HG03025 (cell line): ENCODE measurements around the gene BRD7.

ENCODE experiments used
- ATAC-seq: cut with Tn5 transposase; IDR thresholded peaks from one replicate; pipeline ENCODE4 v1.9.1; 2021; ENCODE audit warnings: mild to moderate bottlenecking, moderate library complexity; ENCODE audit not compliant: unreplicated experiment, low FRiP score

Gene BRD7

DNA sequence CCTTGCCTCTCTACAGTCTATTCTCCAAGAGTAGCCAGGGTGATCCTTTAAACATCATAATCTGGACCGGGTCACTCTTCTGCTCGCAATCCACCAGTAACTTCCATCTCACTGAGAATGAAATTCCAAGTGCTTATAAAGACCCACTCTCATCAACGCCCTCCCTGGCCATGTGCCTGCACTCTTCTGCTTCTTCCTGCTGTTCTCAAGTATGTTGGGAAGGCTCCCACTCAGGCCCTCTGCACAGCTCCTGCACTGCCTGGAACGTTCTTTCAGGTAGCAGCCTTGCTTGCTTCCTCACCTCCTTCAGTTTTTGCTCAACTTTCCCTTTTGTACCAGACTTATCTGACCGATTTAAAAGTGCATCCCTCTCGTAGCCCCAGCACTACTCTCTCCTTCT is 44.4 kb downstream of the BRD7 start:
- ATAC-seq: no peak

DNA sequence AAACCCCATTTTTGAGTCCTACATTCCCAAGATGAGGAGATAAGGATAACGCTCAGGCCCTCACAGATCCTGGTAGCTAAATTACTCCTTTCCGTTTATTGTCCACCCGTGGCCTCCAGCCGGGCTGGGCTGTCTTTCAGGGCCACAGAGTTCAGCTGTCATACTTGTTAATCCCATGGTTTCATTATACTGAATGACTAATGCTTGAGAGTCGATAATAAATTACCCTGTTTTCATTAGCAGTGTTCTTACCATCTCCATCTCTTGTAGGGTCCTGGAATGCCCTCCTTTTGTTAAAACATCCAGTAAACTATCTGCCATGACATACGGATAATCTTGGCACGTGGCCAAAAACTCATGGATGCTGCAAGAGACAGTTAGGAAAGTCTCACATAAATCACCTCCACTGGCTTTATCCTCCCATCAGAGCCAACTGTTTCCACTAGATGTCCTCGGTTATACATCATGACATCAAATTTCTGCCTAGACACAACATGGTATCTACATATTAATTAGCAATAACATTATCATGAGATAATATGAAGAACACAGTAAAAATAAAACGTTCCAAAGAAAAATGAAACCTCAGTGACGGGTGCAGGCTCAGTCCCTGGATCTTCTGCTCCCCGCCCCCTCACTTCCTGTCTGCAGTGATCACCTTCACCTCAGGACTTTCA is 45.3 kb downstream of the BRD7 start:
- ATAC-seq: no peak

DNA sequence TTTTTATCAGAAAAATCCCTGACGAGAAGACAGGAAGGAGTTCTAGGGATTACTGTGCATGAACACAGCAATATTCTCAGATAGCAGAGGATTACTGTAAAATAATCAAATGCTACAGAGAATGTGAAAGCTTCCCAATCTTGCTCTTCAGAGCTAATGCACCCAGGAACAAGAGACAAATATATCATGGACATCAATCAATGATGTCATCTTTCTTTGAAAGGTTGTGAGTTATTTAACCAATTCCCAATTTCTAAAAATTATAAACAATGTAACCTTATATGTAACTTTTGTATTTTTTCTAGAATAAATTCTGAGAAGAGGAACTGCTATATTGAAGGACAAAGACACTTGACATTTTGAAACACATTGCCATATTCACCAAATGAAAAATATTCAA is 46.5 kb downstream of the BRD7 start:
- ATAC-seq: no peak

DNA sequence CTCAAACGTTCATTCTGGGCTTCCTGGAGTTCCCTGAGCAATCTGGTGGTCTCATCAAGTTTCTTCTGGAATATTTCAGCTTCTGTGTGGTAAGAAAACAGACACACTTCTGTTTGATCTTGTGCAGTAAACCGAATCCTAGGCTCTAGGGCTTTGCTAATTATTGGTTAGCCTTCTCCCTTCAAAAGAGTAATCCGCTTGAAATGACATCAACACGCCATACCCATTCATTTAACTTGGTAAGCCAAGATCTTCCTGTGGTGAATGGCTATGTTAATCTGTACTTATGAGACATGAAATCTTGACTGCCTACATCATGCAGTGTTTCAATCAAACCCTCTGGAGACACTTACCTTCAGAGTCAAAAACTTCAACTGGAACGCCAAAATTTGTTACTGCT is 48.5 kb downstream of the BRD7 start:
- ATAC-seq: no peak

DNA sequence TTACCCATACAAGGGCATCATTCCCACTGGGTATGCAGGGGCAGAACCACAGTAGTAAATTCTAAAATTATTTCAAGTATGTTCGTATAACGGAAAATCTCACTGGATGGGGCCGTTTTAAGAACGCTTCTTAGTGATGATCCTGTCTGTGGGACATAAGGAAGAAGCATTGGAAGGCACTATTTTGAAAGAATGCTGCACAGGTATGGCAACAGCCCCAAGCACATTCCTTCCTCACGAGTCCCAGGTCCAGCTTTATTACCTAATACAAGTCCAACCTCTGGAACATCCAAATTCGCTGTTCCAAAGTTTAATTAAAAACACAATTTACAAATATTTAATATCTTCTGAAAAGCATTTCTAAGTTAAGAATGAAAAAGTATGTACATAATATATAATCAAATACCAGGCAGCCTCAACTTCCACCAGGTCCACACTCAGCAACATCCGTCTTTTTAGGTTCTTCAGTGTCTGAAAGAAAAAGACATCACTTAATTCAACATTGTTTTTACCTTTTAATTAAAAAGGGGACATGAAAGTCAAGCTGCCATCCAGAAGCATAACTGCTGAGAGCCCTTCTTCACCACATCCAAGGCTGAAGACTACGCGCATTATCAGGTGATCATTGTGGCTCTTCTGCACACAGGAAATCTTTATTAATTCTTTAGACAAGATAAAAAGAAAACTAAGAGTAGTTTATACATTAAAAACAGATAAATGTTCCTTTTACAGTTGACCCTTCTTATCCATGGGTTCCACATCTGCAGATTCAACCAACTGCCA is 49.8 kb downstream of the BRD7 start:
- ATAC-seq: no peak

DNA sequence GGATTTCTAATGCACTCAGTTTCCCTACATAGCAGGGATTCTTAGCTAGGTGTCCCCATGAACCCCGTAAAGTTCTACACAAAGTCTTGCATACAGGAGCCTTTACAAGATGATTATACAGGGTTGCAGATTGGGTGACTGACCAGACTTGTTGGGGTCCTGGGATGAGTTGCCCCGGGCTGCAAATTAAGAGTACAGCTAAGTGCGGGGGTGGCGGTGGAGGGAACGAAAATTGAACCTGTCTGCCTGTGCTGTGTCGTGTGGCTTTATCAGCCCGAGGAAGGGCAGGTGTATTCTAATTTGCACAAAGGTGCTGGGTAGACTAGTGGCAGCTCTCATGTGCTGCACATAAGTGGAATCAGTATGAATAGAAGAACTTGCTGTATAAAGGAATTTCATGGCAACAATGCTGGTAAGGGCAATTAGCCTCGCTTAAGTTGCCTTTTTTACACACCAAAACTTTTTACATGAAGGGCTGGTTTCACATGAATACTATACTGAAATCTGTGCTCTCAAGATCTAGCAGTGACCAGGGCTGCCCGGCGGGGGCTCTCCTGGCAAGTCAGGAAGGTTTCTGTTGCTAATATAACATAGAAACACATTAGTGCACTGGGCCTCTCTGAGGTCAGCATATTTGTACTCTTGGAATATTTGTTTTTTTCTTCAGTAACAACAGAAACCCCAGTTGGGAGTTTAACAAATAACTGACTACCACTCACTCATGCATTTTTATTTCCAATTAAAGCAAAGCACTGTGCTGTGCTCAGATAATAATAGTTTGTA is 51.7 kb downstream of the BRD7 start:
- ATAC-seq: no peak

DNA sequence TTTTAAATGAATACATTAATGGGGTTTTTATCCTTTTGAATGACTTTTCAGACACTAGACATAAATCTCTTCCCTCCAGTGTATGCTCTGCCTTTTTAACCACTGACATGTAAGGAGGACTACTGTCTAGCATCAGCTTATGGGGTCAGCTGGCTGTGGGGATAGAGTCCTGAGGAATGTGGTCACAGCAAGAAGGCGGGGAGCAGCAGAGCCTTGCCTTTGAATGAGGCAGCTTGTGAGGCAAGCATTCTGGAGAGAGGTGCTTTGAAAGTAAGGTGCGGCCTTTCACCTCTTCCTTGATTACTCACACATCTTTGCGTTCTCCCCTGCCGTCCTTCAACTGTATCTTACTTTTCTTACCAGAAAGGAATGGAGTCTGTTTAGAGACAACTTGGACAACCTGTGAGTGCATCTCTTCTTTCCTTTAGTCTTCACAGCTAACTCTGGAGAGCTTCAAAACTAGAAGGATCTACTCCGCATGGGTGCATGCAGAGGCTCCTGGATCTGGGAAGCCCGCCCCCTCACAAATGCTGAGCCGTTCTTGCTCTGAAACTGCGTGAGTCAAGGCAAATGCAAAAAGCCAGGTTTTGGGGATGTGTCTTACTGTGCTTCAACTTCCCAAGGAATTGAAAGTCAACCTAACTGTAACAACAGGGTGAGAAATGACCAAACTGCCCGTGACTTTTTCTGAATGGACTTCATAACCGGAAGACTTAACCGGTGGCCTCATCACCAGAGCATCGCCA is 52.5 kb downstream of the BRD7 start:
- no peak for ATAC-seq

DNA sequence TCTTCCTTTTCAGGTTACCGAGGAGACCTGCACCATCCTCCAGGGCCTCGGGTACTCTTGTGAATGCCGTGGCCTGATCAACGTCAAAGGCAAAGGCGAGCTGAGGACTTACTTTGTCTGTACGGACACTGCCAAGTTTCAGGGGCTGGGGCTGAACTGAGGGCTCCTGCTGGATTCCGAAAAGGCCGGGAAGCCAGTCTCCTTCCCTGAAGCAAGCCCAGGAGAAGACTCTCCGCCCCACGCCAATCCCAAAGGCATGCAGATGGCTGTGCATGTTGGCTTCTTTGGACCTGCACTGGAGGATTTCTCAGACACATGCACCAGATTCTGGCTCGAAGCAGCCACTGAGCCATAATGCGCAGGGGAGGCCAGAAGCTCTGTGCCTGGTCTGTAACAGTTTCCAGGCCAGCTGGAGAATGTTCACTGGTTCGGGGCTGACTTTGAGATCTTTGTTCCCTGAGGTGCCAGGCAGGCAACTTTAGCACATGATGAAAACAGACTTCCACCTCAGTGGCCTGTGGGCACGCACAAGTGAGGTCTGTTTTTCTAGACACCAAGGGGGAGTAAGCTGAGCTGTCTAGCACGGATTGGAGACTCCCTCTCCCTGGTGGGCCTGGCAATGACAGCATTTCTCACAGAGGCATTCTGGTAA is 53.3 kb downstream of the BRD7 start:
- ATAC-seq: no peak

DNA sequence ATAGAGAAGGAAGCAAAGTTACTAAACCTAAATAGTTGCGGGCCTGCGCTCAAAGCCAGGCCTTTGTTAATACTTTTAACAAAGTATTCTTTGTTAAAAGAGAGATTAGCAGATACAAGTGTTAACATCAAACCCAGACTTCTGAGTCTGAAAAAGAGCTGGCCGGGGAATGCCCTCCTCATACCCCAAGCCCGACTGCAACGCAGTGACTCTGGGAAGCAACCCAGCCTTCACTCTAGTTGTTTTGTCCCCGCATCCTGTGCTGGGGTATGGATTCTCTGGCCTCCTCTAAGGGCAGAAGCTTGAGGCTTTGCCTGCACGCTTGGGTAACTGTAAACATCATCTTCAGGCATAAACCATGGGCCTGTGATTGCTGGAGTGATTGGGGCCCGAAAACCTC is 54.1 kb downstream of the BRD7 start:
- ATAC-seq: no peak

DNA sequence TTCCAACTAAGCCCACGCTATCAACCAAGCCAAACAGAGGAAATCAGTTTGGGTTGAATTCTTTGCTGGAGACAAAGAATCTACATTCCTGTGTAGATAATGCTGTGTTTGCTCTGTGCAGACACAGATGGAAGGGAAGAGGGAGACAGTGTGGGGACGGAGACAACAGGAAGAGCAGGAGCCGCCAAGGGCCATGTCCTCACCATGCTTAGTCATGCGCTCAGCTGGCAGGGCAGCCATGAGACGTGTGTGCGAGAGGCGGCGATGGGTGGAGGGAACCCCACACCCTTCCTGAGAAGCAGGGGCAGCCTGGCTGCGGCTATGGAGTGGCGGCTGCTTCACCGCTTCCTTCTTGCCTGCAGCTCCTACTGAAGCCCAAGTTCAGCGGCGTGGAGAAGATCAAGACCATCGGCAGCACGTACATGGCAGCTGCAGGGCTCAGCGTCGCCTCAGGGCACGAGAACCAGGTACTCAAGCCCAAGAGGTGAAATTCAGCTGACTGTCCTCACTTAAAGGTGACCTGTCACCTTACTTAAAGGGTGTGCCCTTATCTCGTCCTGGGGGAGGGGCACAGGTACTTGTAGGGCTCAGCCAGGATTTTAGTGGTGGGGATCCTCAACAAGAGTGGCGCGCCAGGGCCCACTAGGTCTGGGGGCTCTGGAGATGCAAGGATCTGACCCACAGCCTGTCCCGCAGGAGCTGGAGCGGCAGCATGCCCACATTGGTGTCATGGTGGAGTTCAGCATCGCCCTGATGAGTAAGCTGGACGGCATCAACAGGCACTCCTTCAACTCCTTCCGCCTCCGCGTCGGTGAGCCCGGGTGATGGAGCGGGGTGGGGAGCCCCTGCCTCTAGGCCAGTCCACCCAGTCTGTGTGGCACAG is 55.0 kb downstream of the BRD7 start:
- no peak for ATAC-seq

DNA sequence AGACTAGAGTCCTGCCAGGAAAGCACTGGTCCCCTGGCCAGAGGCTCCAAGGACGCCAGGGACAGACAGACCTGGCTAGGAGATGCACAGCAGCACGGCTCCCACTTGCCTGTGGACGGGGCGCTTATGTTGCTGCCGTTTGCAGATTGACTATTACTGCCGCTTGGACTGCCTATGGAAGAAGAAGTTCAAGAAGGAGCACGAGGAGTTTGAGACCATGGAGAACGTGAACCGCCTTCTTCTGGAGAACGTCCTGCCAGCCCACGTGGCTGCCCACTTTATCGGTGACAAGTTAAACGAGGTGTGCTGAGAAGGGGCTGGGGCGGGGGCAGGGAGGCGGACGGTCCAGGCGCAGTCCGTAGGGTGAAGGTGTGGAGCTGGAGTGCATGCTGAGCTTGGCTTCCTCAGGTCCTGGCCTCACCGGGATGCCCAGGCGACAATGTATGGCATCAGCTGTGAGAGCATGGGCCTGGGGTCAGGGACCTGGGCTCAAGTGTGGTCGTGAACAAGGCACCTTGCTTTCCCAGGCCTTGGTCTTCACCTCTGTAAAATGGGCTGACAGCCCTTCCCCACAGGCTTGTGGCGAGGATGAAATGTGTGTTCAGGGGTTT is 56.8 kb downstream of the BRD7 start:
- no peak for ATAC-seq

DNA sequence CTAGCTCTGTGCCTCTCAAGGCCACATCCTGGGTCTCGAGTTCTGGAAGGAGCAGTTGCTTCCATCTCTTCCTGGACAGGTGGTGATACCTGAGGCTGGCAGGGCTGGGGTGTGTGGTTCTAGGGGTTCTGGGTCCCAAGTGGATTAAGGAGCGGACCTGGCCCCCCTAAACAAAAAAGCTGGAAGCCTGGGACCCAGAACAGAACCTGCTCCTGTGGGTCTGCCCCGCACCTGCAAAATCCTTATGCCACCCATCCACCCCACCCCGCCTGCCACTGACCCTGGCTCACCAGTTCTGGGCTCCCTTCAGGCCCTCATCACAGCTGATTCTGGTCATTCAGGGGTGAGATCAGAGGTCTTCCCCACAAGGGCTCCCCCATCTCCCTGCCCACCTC is 57.7 kb downstream of the BRD7 start:
- no peak for ATAC-seq

DNA sequence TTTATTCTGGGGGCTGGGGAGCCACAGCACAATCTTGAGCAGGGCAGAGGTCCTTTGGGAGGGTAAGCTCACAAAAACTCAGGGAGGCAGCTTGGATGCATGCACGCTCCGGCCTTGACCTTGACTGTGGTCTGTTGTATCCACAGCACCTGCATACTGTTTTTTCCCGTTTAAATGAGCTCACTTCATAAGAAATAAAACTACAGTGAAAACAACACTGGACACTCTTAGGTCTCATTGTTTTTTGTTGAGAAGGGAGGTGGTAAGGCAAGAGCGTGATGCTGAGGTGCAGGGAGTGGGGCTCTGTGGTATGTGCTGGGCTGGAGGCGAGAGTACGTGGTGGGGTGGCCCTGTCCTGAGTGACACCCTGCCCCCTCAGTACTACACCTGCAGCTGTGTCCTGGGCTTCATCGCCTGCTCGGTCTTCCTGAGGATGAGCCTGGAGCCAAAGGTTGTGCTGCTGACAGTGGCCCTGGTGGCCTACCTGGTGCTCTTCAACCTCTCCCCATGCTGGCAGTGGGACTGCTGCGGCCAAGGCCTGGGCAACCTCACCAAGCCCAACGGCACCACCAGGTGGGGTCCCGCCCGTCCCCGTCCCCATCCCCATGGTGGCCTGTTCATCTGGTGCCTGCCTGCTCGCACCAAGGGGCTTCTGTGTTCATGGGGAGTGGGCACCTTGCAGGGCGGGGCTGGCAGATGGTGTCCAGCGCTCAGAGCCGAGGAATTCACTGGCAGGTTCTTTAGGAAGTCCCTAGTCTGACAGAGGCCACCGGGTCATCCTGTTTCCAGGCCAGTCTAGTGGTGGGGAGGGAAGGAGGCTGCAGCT is 58.3 kb downstream of the BRD7 start:
- no peak for ATAC-seq

DNA sequence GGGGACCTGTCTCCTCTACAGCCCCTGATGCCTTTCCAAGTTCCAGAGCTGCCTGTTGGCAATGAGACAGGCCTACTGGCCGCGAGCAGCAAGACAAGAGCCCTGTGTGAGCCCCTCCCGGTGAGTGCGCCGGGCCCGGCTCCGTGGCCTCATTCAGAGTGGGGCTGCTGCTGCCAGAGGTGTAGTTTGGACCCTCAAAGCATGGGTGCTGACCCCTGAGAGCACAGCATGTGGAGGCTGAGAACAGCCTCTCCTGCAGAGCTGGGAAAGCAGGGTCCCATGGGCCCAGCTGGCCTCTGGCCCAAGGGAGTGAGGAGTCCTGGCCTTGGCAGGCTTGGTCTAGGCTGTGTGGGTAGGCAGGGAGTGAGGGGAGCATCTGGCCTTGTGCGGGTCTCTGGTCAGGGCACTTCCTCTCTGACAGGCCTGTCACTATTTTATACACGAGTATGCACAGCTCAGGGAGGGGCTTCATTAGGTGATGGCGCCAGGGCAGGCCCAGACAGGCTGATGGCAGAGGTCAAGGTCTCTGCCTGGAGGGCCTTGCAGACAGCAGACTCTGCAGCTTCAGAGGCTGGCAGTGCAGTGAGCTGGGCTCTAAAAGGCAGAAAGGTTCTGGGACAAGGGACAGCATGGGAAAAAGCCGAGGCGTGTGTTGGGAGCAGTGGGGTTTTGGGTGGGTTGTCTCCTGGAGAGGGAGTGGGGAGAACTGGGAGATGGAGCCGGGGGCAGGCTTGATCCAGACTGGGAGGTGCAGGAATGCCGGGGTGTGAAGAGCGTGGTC is 59.1 kb downstream of the BRD7 start:
- no peak for ATAC-seq

DNA sequence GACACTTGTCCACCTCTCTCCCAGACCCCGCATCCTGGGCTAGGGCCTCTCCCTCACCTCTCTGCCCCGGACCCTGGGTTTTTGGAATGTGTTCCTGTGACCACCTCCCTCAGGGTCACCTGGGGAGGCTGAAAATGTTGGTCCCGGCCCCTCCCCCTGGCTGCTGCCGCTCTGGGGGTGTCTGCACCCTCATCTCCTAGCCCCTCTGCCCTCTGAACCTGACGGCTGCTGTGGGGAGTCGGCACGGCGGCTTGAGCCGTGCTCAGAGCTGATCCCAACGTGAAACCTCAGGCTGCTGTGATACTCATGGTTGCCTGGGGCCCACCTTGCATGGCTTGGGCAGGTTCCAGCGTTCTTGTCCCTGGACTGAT is 59.6 kb downstream of the BRD7 start:
- no peak for ATAC-seq

DNA sequence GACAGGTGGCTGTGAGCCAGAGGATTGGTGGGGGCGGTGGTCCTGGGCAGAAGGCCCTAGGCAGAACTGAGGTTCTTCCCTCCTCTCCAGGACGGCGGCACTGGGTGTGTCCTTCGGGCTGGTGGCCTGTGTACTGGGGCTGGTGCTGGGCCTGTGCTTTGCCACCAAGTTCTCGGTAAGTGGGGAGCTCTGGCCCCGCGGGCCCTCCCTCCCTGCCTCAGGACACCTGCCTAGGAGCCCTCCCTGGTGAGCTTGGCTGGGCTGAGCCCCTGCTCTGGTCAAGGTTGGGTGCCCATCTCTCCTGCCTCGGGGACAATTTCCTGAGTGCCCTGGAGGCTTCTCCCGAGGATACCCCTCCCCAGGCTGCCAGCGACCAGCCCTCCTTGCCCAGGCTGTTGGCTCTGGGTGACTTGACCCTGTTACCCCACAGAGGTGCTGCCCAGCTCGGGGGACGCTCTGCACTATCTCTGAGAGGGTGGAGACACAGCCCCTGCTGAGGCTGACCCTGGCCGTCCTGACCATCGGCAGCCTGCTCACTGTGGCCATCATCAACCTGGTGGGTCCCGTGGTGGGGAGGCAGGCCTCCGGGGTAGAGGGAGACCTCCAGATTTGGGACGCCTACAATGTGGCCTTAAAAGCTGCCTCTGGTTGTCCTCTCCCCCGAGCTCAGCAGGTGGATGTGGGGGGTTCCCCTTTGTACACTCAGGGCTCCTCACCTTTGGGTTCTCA is 60.4 kb downstream of the BRD7 start:
- ATAC-seq: no peak

DNA sequence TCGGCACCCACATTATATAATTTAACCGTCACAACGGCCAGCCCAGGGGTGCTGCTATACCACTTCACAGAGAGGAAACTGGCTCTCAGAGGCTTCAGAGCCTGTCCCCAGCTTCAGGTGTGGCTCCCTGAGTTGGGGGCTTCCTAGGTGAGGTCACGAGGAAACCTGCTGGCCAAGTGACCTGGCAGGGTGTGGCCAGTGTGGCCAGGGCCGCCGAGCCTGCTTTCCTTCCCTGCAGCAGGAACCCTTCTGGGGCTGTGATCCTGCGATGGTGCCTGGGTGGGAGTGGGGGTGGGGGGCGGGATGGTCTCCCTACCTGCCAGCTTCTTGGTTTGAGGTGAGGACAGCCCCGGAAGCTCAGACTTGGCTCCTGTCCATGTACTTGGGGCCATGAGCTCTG is 62.5 kb downstream of the BRD7 start:
- ATAC-seq: no peak
